Hematopoietic multipotent progenitor cell treated with erythropoietin and hydrocortisone succinate and interleukin-3 and kit ligand, for 6 days (in vitro differentiated cells): ENCODE results near the gene IL36RN.

Source experiments
- DNase-seq: peaks from one replicate; pipeline ENCODE4 v3.0.0-alpha.2; 2015

Gene IL36RN

GRCh38 chr2:113058998-113059960 is at the start of gene IL36RN:
Gene IL36RN, plus strand, starts transcription at chr2:113059198. Its CDS starts 241 bp downstream, at chr2:113059439.
- DNase-seq: no peak

- DNase-seq: no peak
Measured at GRCh38 chr2:113009622-113010021, 49.4 kb upstream of the IL36RN start.

- DNase-seq: no peak
Measured at GRCh38 chr2:113010088-113010487, 48.9 kb upstream of the IL36RN start.

GRCh38 chr2:113011108-113011507 is 47.9 kb upstream of the IL36RN start:
- no peak for DNase-seq

- DNase-seq: peak; percentile 68
Measured at GRCh38 chr2:113012436-113013335, 46.3 kb upstream of the IL36RN start.

- no peak for DNase-seq
Measured at GRCh38 chr2:113013336-113013661, 45.7 kb upstream of the IL36RN start.

GRCh38 chr2:113014067-113014466 is 44.9 kb upstream of the IL36RN start:
- DNase-seq: no peak

GRCh38 chr2:113015042-113015441 is 44.0 kb upstream of the IL36RN start:
- DNase-seq: no peak

GRCh38 chr2:113015655-113016054 is 43.3 kb upstream of the IL36RN start:
- no peak for DNase-seq

- no peak for DNase-seq
Measured at GRCh38 chr2:113018509-113018908, 40.5 kb upstream of the IL36RN start.

GRCh38 chr2:113021312-113021711 is 37.7 kb upstream of the IL36RN start:
- DNase-seq: no peak

GRCh38 chr2:113024764-113025163 is 34.2 kb upstream of the IL36RN start:
- DNase-seq: no peak

- no peak for DNase-seq
Measured at GRCh38 chr2:113025737-113026136, 33.3 kb upstream of the IL36RN start.

- DNase-seq: no peak
Measured at GRCh38 chr2:113027691-113028090, 31.3 kb upstream of the IL36RN start.

- no peak for DNase-seq
Measured at GRCh38 chr2:113028112-113028511, 30.9 kb upstream of the IL36RN start.

GRCh38 chr2:113032737-113033136 is 26.3 kb upstream of the IL36RN start:
- no peak for DNase-seq

- peak; percentile 10 for DNase-seq
Measured at GRCh38 chr2:113034016-113034415, 25.0 kb upstream of the IL36RN start.

GRCh38 chr2:113036763-113037162 is 22.2 kb upstream of the IL36RN start:
- no peak for DNase-seq

GRCh38 chr2:113038291-113038690 is 20.7 kb upstream of the IL36RN start:
- DNase-seq: no peak

- DNase-seq: no peak
Measured at GRCh38 chr2:113039158-113039557, 19.8 kb upstream of the IL36RN start.

- no peak for DNase-seq
Measured at GRCh38 chr2:113039719-113040118, 19.3 kb upstream of the IL36RN start.

GRCh38 chr2:113041871-113042270 is 17.1 kb upstream of the IL36RN start:
- no peak for DNase-seq

- no peak for DNase-seq
Measured at GRCh38 chr2:113046465-113046864, 12.5 kb upstream of the IL36RN start.
